ENCODE measurements around the gene TACR2.

The TACR2 gene

GRCh38 chr10:69419096-69419743 lies 2.5 kb upstream of the TACR2 start:
- DNase-seq (ENCODE audit: low read depth in 3 of 3), result no peak

GRCh38 chr10:69418052-69418752 lies 1.5 kb upstream of the TACR2 start:
- DNase-seq (ENCODE audit: low read depth in 3 of 3), result no peak

DNA sequence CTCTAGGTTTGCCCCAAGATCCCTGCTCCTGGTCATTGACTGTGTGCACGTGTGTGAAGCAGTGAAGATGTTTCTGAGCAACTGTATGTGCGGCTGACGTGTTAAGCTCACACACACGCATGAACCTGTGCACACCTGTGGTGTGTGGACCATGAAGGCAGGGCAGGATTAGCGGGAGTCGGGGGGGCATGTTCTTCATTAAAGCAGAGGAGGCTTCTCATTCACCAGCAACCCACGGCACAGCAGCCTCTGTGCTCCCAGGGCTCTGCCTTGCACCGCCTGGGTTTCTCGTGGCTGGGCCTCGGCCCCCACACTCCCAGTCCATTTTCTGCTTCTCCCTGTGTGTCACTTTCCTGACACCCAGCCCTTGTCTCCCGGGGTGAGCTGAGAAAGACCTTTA lies 824 bp upstream of the TACR2 start:
- no peak for DNase-seq (ENCODE audit: low read depth in 3 of 3)

DNA sequence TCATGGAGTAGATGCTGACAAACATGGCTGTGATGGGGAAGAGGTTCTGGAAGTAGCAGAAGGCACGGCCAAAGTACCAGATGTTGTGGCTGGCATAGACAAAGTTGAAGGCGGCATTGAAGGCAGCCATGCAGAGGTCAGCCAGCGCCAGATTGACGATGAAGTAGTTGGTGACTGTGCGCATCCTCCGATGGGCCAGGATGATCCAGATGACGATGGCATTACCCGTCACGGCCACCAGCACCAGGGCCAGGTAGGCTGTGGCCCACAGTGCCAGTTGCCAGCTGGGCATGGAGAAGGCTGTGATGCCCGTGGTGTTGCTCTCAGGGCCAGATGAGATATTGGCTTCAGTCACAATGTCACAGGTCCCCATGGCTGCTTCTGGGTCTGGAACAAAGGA lies 767 bp downstream of the TACR2 start:
- no peak for DNase-seq (ENCODE audit: low read depth in 3 of 3)

DNA sequence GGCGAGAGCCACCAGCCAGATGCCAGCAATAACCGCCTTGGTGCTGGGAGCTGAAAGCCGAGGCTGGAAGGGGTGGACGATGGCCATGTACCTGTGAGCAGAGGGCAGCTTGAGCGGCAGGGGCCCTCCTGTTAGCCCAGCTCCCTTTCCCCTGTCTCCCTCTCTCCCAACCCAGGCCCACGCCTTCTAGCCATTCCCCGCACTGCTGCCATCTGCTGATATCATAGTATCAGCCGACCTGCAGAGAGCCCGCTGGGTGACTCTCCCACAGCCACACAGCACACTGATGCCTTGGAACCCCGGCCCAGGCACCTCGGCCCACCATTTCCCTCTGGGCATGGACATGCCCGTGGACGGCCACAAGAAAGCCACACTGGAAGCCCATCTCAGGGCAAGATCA lies 1.7 kb downstream of the TACR2 start:
- DNase-seq (ENCODE audit: low read depth in 3 of 3), result no peak

DNA sequence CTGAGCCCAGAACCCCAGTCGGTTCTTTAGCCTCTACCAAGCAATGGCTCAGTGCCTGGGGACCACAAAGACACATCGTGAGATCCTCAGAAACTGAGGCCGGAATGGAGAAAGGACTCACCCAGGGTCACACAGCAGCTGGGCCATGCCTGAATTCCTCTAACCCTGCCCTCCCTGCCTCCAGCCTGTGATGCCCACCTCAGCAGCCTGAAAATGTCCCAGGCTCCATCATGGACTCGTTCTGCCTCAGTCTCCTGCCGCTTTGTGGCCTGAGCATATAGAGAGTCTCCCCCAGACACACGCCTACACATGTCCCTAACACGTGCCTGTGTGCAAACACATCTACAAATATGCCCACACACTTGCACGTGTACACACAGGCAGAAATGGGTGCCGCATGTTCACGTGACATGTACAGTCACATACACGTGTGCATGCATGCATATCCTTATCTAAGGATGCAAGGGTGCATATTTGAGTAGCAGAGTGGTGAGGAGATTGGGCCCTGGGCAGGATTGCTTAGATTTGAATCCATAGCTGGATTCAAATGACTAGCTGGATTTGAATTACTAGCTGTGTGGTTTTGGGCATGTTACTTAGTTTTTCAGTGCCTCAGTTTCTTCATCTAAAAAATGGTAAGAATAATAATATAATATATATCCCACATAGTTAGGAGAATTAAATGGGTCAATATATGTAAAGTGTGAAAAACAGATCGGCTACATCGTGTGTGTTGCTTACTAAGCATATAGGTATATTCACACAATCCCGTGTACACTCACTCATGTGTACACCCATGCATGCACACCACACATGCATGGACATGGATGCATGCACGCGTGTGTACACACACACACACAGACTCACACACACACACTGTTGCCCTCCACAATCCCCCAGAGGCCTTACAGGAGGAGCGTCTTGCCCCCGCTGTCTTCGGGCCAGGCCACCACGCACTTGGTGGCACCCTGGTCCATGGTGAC lies 2.4 kb downstream of the TACR2 start:
- no peak for DNase-seq (ENCODE audit: low read depth in 3 of 3)

DNA sequence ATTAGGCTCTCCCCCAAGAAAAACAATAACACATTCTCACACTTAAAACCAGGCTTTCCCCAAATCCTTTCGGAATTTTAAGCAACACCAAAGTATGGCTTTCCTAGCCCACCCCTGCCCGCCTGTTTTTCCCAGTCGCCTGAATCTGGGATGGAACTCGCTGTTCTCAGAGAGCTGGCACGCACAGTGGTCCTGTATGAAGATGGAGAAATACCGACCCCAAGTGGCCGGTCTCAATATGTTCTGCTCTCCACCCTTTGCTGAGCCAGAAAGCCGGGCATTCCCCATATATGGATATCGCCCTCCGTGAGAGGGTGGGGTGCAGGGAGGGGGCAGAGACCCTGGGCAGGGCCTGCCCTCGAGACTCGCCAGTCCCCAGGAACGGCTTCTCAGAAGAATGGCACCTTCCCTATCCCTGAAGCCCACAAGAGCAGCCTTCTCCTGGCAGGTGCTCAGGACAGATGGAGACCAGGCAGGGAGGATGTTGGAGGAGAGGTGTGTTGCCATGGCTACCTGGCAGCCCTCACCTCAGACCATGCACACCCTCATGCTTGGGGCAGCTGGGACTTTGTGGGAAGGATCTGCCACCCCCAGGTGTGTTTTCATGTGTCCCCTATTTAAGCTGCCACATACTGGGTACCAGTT lies 3.4 kb downstream of the TACR2 start:
- DNase-seq (ENCODE audit: low read depth in 3 of 3), result no peak

- DNase-seq (ENCODE audit: low read depth in 3 of 3), result no peak
Observed at GRCh38 chr10:69412232-69412790, 4.4 kb downstream of the TACR2 start.

DNA sequence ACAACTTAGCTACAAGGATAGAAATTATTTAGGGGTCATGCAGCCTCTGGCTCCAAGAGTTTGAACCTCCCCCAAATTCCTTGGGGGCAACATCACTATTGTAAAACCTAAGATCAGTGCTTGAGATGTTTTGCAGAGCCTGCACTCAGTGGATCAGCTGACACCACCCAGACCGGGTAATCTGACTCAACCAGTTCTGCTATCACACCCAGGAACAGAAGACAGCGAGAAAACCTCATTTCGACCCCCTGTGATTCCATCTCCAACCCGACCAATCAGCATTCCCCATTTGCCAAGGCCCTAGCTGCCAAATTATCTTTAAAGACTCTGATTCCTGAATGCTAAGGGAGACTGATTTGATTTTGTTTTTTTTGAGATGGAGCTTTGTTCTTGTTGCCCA lies 5.2 kb downstream of the TACR2 start:
- DNase-seq (ENCODE audit: low read depth in 3 of 3), result no peak

DNA sequence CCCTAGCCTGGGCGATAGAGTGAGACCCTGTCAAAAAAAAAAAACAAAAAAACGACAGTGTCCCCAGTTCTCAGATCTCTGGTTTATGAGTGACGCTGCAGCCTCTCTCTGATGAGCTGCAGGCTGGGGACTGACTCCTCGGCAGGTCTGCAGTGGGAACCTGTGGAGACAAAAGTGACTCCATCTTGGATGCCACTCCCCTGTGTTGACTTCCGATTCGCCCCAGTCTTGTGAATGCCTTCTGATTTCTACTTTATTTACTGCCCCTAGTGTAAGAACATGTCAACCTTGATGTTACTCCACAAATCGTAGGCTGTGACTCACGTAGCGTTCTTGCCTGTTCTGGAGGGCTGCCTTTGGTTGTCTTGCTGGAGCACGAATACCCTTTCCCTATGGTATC lies 6.2 kb downstream of the TACR2 start:
- no peak for DNase-seq (ENCODE audit: low read depth in 3 of 3)

DNA sequence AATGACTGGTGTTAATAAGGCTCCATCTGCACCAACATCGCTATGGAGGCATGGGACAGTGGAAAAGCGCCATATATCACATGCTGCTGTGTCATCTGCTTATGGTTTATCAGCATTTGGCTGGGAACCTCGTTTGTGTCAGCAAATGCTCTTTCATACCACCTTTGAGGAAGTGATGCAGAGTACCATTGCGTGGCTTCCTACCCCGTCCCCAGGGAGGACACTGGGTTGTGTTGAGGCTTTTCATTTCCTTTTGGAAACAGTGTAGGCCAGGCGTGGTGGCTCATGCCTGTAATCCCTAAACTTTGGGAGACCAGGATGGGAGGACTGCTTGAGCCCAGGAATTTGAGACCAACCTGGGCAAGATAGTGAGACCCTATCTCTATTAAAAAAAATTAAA lies 6.8 kb downstream of the TACR2 start:
- no peak for DNase-seq (ENCODE audit: low read depth in 3 of 3)

DNA sequence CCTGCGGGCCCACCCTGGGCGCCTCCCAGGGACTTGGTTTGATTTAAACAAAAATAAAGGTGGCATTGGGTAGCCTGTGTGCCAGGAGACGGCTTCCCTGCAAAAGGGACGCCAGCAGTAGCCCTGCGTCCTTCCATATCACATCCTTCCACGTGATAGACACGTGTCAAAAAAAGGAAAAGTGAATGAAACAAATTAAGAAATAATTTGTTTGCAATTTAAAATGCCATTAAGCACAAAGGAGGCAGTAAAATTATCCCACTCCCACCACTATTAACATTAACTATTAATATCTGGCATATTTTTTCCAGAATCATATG lies 7.6 kb downstream of the TACR2 start:
- no peak for DNase-seq (ENCODE audit: low read depth in 3 of 3)

DNA sequence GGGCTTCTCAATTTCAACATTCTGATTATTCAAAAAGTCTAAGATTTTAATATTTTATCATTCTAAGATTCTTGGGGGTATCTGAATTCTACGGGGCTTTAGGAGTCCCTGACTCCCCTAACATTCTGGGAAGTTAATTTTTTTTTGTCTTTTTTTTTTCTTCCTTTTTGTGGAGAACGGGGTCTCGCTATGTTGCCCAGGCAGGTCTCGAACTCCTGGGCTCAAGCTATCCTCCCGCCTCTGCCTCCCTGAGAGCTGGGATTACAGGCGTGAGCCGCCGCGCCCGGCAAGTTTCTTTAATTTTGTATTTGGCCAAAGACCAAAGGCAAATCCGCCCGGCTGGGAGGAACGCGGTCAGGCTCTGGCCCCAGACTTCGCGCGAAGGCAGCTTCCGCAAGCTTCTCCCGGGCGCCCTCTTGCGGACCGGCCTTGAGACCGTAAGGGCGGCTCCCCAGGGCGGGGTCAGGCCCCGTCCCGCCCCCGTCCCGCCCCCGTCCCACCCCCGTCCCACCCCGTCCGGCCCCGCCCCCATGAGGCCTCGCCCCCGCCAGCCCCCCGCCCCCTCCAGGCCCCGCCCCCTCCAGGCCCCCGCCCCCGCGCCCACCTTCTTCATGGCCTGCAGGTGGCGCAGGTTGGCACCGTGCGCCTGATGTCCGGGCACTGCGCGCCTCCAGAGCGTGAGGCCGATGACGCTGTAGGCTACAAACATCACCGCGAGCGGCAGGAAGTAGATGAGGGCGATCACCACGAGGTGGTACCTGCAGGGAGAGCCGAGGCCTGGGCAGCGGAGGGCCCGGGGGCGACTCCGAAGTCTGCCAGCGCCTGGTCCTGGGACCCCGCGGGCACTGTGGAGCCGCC lies 8.2 kb downstream of the TACR2 start:
- DNase-seq (ENCODE audit: low read depth in 3 of 3), result peak; percentile 74 to 87 (median 77)

- DNase-seq (ENCODE audit: low read depth in 3 of 3), result no peak
Observed at GRCh38 chr10:69407621-69408301, 9.0 kb downstream of the TACR2 start.

DNA sequence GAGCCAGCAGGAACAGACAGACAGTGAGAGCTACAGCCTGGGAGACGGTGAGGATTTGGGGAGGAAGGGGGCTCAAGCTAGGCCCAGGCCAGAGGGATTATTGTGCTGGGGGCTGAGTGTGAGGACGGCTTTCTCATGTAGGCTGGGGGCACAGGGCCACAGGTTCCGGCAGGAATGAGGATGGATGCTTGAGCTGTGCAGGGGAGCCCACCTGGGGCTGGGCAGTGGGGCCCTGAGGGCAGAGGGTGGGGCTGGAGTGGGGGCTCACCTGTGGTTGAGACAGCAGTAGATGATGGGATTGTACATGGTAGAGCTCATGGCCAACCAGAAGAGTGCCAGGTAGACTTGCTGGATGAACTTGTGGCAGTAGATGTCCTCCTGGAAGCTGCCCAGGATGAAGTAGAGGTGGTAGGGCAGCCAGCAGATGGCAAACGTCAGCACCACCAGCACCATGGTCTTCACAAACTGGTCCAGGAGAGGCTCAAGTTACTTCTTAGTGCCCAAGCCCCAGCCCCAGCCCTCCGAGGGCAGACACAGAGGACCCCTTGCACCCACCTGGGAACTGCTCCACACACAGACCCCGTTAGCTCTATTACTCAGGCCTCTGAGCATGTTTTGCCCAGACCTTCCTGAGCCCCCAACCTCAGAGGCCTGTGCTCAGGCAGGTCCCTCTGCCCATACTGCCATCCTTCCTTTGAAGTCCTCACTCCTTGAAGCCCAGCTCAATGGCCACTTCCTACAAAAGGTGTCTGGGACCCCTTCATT lies 9.7 kb downstream of the TACR2 start:
- DNase-seq (ENCODE audit: low read depth in 3 of 3), result no peak

- no peak for DNase-seq (ENCODE audit: low read depth in 3 of 3)
Observed at GRCh38 chr10:69406302-69406811, 10.4 kb downstream of the TACR2 start.

- no peak for DNase-seq (ENCODE audit: low read depth in 3 of 3)
Observed at GRCh38 chr10:69405221-69405620, 11.5 kb downstream of the TACR2 start.

- DNase-seq (ENCODE audit: low read depth in 3 of 3), result no peak
Observed at GRCh38 chr10:69404786-69405185, 11.9 kb downstream of the TACR2 start.

DNA sequence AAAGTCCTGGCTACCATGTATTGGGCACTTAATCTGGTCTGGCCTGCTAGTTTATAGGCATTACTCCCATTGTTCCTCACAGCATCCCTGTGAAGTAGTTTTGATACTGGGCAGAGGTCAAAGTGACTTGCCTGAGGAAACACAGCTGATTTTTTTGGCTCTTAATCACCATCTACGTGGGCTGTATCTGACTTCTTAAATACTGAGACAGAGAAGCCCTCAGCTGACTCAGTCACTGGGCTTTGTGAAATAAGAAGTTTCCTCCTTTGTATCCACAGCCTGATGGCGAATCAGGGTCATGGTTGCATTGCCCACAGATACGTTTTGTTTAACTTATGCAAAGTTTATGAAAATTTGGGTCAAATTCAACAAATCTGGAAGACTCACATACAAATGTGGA lies 13.2 kb downstream of the TACR2 start:
- no peak for DNase-seq (ENCODE audit: low read depth in 3 of 3)
